ENCODE measurements around the gene TTC28.

The TTC28 gene

GRCh38 chr22:28025866-28026575 is 653.6 kb downstream of the TTC28 start:
- Histone ChIP-seq H3K14ac (ENCODE audit: low read length in 2 of 2) (no peak overlapping the region), H3K4me2 (ENCODE audit: low read length, poor library complexity, severe bottlenecking) (no peak overlapping the region), H4K8ac (ENCODE audit: low read length) (no peak overlapping the region), H2BK5ac (ENCODE audit: low read depth, low read length, poor library complexity, severe bottlenecking) (no peak overlapping the region), H2AK5ac (ENCODE audit: low read length, severe bottlenecking) (no peak overlapping the region), H3K9ac (ENCODE audit: low read length) (no peak overlapping the region), H2BK120ac (ENCODE audit: low read depth, low read length) (no peak overlapping the region), H3K23ac (ENCODE audit: low read length in 2 of 2) (no peak overlapping the region), H3K4me3 (ENCODE audit: insufficient read depth in 1 of 2, low read depth in 1 of 2, low read length in 2 of 2) (no peak overlapping the region), H3K18ac (ENCODE audit: low read depth in 1 of 2, low read length in 2 of 2) (no peak overlapping the region), H3K4ac (ENCODE audit: low read depth in 1 of 2, low read length in 2 of 2) (no peak overlapping the region), H2BK15ac (ENCODE audit: low read depth, poor library complexity, severe bottlenecking) (no peak overlapping the region), H2AFZ (ENCODE audit: low read depth, low read length) (no peak overlapping the region), H3K36me3 (ENCODE audit: control insufficient read depth in 1 of 2, insufficient read depth in 2 of 2, low read depth in 1 of 2, low read length in 2 of 2) (peaks cover 32 to 45% of the 10 kb centered on the region in 2 experiments), H3K4me1 (ENCODE audit: control insufficient read depth, insufficient read depth, low read depth, low read length) (peaks cover 25% of the 10 kb centered on the region), H2BK12ac (ENCODE audit: low read length in 2 of 2) (no peak overlapping the region), H4K91ac (ENCODE audit: low read length) (no peak overlapping the region), H3K79me1 (replicated peaks; ENCODE audit: low read length, poor library complexity, severe bottlenecking) (peaks cover 6% of the 10 kb centered on the region), H3K9me3 (ENCODE audit: control insufficient read depth, low read length) (no peaks in the 10 kb centered on the region), H3K27me3 (ENCODE audit: control insufficient read depth in 1 of 2, insufficient read depth in 1 of 2, low read length in 2 of 2) (peaks cover 0 to 4% of the 10 kb centered on the region in 2 experiments), H3K27ac (ENCODE audit: low read length, poor library complexity, severe bottlenecking) (no peak overlapping the region)
- DNase-seq, result no peak
- WGBS, result 93% methylated on average over 9 of the region's 12 CpGs

GRCh38 chr22:28025333-28025732 is 654.3 kb downstream of the TTC28 start:
- no peak for DNase-seq
- H3K9me3 ChIP-seq (ENCODE audit: control insufficient read depth, low read length), result no peaks in the 10 kb centered on the region
- no peak overlapping the region for H3K4me2 ChIP-seq (ENCODE audit: low read length, poor library complexity, severe bottlenecking)
- no peak overlapping the region for H4K91ac ChIP-seq (ENCODE audit: low read length)
- H2AK5ac ChIP-seq (ENCODE audit: low read length, severe bottlenecking), result no peak overlapping the region
- H2BK15ac ChIP-seq (ENCODE audit: low read depth, poor library complexity, severe bottlenecking), result no peak overlapping the region
- H3K4me1 ChIP-seq (ENCODE audit: control insufficient read depth, insufficient read depth, low read depth, low read length), result peaks cover 32% of the 10 kb centered on the region
- H3K23ac ChIP-seq (ENCODE audit: low read length in 2 of 2), result no peak overlapping the region
- no peak overlapping the region for H3K18ac ChIP-seq (ENCODE audit: low read depth in 1 of 2, low read length in 2 of 2)
- no peak overlapping the region for H2BK5ac ChIP-seq (ENCODE audit: low read depth, low read length, poor library complexity, severe bottlenecking)
- H2BK12ac ChIP-seq (ENCODE audit: low read length in 2 of 2), result no peak overlapping the region
- no peak overlapping the region for H3K4ac ChIP-seq (ENCODE audit: low read depth in 1 of 2, low read length in 2 of 2)
- no peak overlapping the region for H3K27ac ChIP-seq (ENCODE audit: low read length, poor library complexity, severe bottlenecking)
- no peak overlapping the region for H2AFZ ChIP-seq (ENCODE audit: low read depth, low read length)
- no peak overlapping the region for H3K9ac ChIP-seq (ENCODE audit: low read length)
- H3K36me3 ChIP-seq (ENCODE audit: control insufficient read depth in 1 of 2, insufficient read depth in 2 of 2, low read depth in 1 of 2, low read length in 2 of 2), result peaks cover 32 to 44% of the 10 kb centered on the region in 2 experiments
- H2BK120ac ChIP-seq (ENCODE audit: low read depth, low read length), result no peak overlapping the region
- no peak overlapping the region for H3K4me3 ChIP-seq (ENCODE audit: insufficient read depth in 1 of 2, low read depth in 1 of 2, low read length in 2 of 2)
- 89% methylated on average over 7 of the region's 7 CpGs for WGBS
- peaks cover 6% of the 10 kb centered on the region for H3K79me1 ChIP-seq (replicated peaks; ENCODE audit: low read length, poor library complexity, severe bottlenecking)
- no peak overlapping the region for H4K8ac ChIP-seq (ENCODE audit: low read length)
- no peak overlapping the region for H3K14ac ChIP-seq (ENCODE audit: low read length in 2 of 2)
- peaks cover 0 to 4% of the 10 kb centered on the region in 2 experiments for H3K27me3 ChIP-seq (ENCODE audit: control insufficient read depth in 1 of 2, insufficient read depth in 1 of 2, low read length in 2 of 2)

GRCh38 chr22:28024422-28024888 is 655.2 kb downstream of the TTC28 start:
- Histone ChIP-seq H3K36me3 (ENCODE audit: control insufficient read depth in 1 of 2, insufficient read depth in 2 of 2, low read depth in 1 of 2, low read length in 2 of 2) (peaks cover 24 to 38% of the 10 kb centered on the region in 2 experiments), H2BK120ac (ENCODE audit: low read depth, low read length) (no peak overlapping the region), H4K91ac (ENCODE audit: low read length) (no peak overlapping the region), H3K23ac (ENCODE audit: low read length in 2 of 2) (no peak overlapping the region), H3K79me1 (replicated peaks; ENCODE audit: low read length, poor library complexity, severe bottlenecking) (peaks cover 6% of the 10 kb centered on the region), H3K27me3 (ENCODE audit: control insufficient read depth in 1 of 2, insufficient read depth in 1 of 2, low read length in 2 of 2) (peaks cover 0 to 4% of the 10 kb centered on the region in 2 experiments), H2AK5ac (ENCODE audit: low read length, severe bottlenecking) (no peak overlapping the region), H2BK15ac (ENCODE audit: low read depth, poor library complexity, severe bottlenecking) (no peak overlapping the region), H3K27ac (ENCODE audit: low read length, poor library complexity, severe bottlenecking) (no peak overlapping the region), H3K9ac (ENCODE audit: low read length) (no peak overlapping the region), H3K4me3 (ENCODE audit: insufficient read depth in 1 of 2, low read depth in 1 of 2, low read length in 2 of 2) (no peak overlapping the region), H3K4me1 (ENCODE audit: control insufficient read depth, insufficient read depth, low read depth, low read length) (peaks cover 39% of the 10 kb centered on the region), H3K4ac (ENCODE audit: low read depth in 1 of 2, low read length in 2 of 2) (no peak overlapping the region), H3K18ac (ENCODE audit: low read depth in 1 of 2, low read length in 2 of 2) (no peak overlapping the region), H3K14ac (ENCODE audit: low read length in 2 of 2) (no peak overlapping the region), H2BK12ac (ENCODE audit: low read length in 2 of 2) (no peak overlapping the region), H2BK5ac (ENCODE audit: low read depth, low read length, poor library complexity, severe bottlenecking) (no peak overlapping the region), H2AFZ (ENCODE audit: low read depth, low read length) (no peak overlapping the region), H3K4me2 (ENCODE audit: low read length, poor library complexity, severe bottlenecking) (no peak overlapping the region), H3K9me3 (ENCODE audit: control insufficient read depth, low read length) (no peaks in the 10 kb centered on the region), H4K8ac (ENCODE audit: low read length) (no peak overlapping the region)
- no peak for DNase-seq
- 96% methylated on average over 4 of the region's 4 CpGs for WGBS

- no peak overlapping the region for H3K9ac ChIP-seq (ENCODE audit: low read length)
- no peak overlapping the region for H3K27ac ChIP-seq (ENCODE audit: low read length, poor library complexity, severe bottlenecking)
- no peak overlapping the region for H2BK12ac ChIP-seq (ENCODE audit: low read length in 2 of 2)
- no peak overlapping the region for H3K14ac ChIP-seq (ENCODE audit: low read length in 2 of 2)
- no peak overlapping the region for H3K4me2 ChIP-seq (ENCODE audit: low read length, poor library complexity, severe bottlenecking)
- 97% methylated on average over 3 of the region's 5 CpGs for WGBS
- H3K18ac ChIP-seq (ENCODE audit: low read depth in 1 of 2, low read length in 2 of 2), result no peak overlapping the region
- peaks cover 0 to 4% of the 10 kb centered on the region in 2 experiments for H3K27me3 ChIP-seq (ENCODE audit: control insufficient read depth in 1 of 2, insufficient read depth in 1 of 2, low read length in 2 of 2)
- H3K79me1 ChIP-seq (replicated peaks; ENCODE audit: low read length, poor library complexity, severe bottlenecking), result peaks cover 6% of the 10 kb centered on the region
- no peak overlapping the region for H4K91ac ChIP-seq (ENCODE audit: low read length)
- H3K4me1 ChIP-seq (ENCODE audit: control insufficient read depth, insufficient read depth, low read depth, low read length), result peaks cover 37% of the 10 kb centered on the region
- no peak overlapping the region for H4K8ac ChIP-seq (ENCODE audit: low read length)
- H3K9me3 ChIP-seq (ENCODE audit: control insufficient read depth, low read length), result no peaks in the 10 kb centered on the region
- H3K4me3 ChIP-seq (ENCODE audit: insufficient read depth in 1 of 2, low read depth in 1 of 2, low read length in 2 of 2), result no peak overlapping the region
- no peak overlapping the region for H2BK120ac ChIP-seq (ENCODE audit: low read depth, low read length)
- H2BK5ac ChIP-seq (ENCODE audit: low read depth, low read length, poor library complexity, severe bottlenecking), result no peak overlapping the region
- H3K23ac ChIP-seq (ENCODE audit: low read length in 2 of 2), result no peak overlapping the region
- H2AFZ ChIP-seq (ENCODE audit: low read depth, low read length), result no peak overlapping the region
- no peak for DNase-seq
- no peak overlapping the region for H2AK5ac ChIP-seq (ENCODE audit: low read length, severe bottlenecking)
- no peak overlapping the region for H2BK15ac ChIP-seq (ENCODE audit: low read depth, poor library complexity, severe bottlenecking)
- peaks cover 17 to 36% of the 10 kb centered on the region in 2 experiments for H3K36me3 ChIP-seq (ENCODE audit: control insufficient read depth in 1 of 2, insufficient read depth in 2 of 2, low read depth in 1 of 2, low read length in 2 of 2)
- H3K4ac ChIP-seq (ENCODE audit: low read depth in 1 of 2, low read length in 2 of 2), result no peak overlapping the region
These were observed 655.9 kb downstream of the TTC28 start for GRCh38 chr22:28023774-28024173.
